GM21515 (cell line): ENCODE measurements around the gene LRRC27.

Experiments used
- ATAC-seq: cut with Tn5 transposase; IDR thresholded peaks from one replicate; pipeline ENCODE4 v1.9.1; 2021; ENCODE audit not compliant: unreplicated experiment

The LRRC27 gene

GRCh38 chr10:132410779-132411532 lies 79.0 kb downstream of the LRRC27 start:
- ATAC-seq: no peak

- no peak for ATAC-seq
Observed at GRCh38 chr10:132411561-132412253, 79.7 kb downstream of the LRRC27 start.

- ATAC-seq: no peak
Observed at GRCh38 chr10:132412316-132413192, 80.6 kb downstream of the LRRC27 start.

GRCh38 chr10:132413226-132414205 lies 81.5 kb downstream of the LRRC27 start:
- ATAC-seq: no peak

GRCh38 chr10:132414402-132415016 lies 82.5 kb downstream of the LRRC27 start:
- ATAC-seq: no peak

- no peak for ATAC-seq
Observed at GRCh38 chr10:132415255-132415654, 83.3 kb downstream of the LRRC27 start.

- no peak for ATAC-seq
Observed at GRCh38 chr10:132415956-132416355, 84.0 kb downstream of the LRRC27 start.

- no peak for ATAC-seq
Observed at GRCh38 chr10:132416566-132417256, 84.7 kb downstream of the LRRC27 start.

- ATAC-seq: no peak
Observed at GRCh38 chr10:132417257-132417910, 85.4 kb downstream of the LRRC27 start.

GRCh38 chr10:132417957-132418441 lies 86.0 kb downstream of the LRRC27 start:
- no peak for ATAC-seq

GRCh38 chr10:132418527-132419416 lies 86.8 kb downstream of the LRRC27 start:
- no peak for ATAC-seq

- no peak for ATAC-seq
Observed at GRCh38 chr10:132419538-132420468, 87.8 kb downstream of the LRRC27 start.

- ATAC-seq: no peak
Observed at GRCh38 chr10:132420469-132420980, 88.5 kb downstream of the LRRC27 start.

GRCh38 chr10:132420981-132421846 lies 89.2 kb downstream of the LRRC27 start:
- ATAC-seq: no peak
